NCI-H187 (cell line): ENCODE data around the gene ANO9.
"Not testable (repeated sequence)": the region's sequence is repeated elsewhere in the genome, so short reads cannot be mapped to it uniquely, and the experiment has no call there.

ENCODE experiments used
- DNase-seq, 2 experiments: peaks; one replicate each; lab custom pipeline; 2025; lab: John Stamatoyannopoulos, UW

Gene ANO9

GRCh38 chr11:469684-470560 is 28.1 kb upstream of the ANO9 start:
- no peak for DNase-seq

- not testable (repeated sequence) for DNase-seq
These were observed 27.3 kb upstream of the ANO9 start for GRCh38 chr11:469026-469683.

- no peak for DNase-seq
These were observed 26.7 kb upstream of the ANO9 start for GRCh38 chr11:468493-468892.

GRCh38 chr11:468036-468435 is 26.2 kb upstream of the ANO9 start:
- DNase-seq, result no peak

- no peak for DNase-seq
These were observed 24.2 kb upstream of the ANO9 start for GRCh38 chr11:465896-466530.

GRCh38 chr11:464316-464715 is 22.5 kb upstream of the ANO9 start:
- DNase-seq, result no peak

- DNase-seq, result no peak
These were observed 20.5 kb upstream of the ANO9 start for GRCh38 chr11:462107-462890.

GRCh38 chr11:461626-462025 is 19.8 kb upstream of the ANO9 start:
- no peak for DNase-seq

- no peak for DNase-seq
These were observed 18.8 kb upstream of the ANO9 start for GRCh38 chr11:460331-461199.

- no peak for DNase-seq
These were observed 17.9 kb upstream of the ANO9 start for GRCh38 chr11:459511-460220.

GRCh38 chr11:457111-457760 is 15.4 kb upstream of the ANO9 start:
- no peak for DNase-seq

- DNase-seq, result no peak
These were observed 14.7 kb upstream of the ANO9 start for GRCh38 chr11:456533-456932.

- DNase-seq, result no peak
These were observed 13.8 kb upstream of the ANO9 start for GRCh38 chr11:455566-456147.

- DNase-seq, result no peak
These were observed 13.2 kb upstream of the ANO9 start for GRCh38 chr11:454801-455565.

- DNase-seq, result no peak
These were observed 12.2 kb upstream of the ANO9 start for GRCh38 chr11:454043-454442.

GRCh38 chr11:453564-453963 is 11.8 kb upstream of the ANO9 start:
- DNase-seq, result no peak

GRCh38 chr11:452916-453527 is 11.2 kb upstream of the ANO9 start:
- DNase-seq, result no peak

- DNase-seq, result no peak
These were observed 10.5 kb upstream of the ANO9 start for GRCh38 chr11:452203-452744.
